Chondrocyte (in vitro differentiated cells): ENCODE results near the gene RBMS1. TPM values are rescaled to one million over a fixed set of nuclear protein-coding genes. Genes with fewer than 3 reads are reported as not detected.

Experiments
- DNase-seq: peaks from one replicate; pipeline ENCODE4 v3.0.0; 2021; ENCODE audit warnings: mixed read lengths, low spot score
- H3K27ac Mint-ChIP-seq: one replicate; pipeline ENCODE4 v1.8.0; 2021; ENCODE audit warnings: mild to moderate bottlenecking, moderate library complexity, mixed read lengths; ENCODE audit not compliant: unreplicated experiment
- H3K27me3 Mint-ChIP-seq: 2 replicates; pipeline ENCODE4 v1.8.0; 2021; ENCODE audit warnings: low read depth, mixed read lengths
- H3K36me3 Mint-ChIP-seq: 2 replicates; pipeline ENCODE4 v1.8.0; 2021; ENCODE audit warnings: low read depth, mixed read lengths
- H3K4me1 Mint-ChIP-seq: 2 replicates; pipeline ENCODE4 v1.8.0; 2021; ENCODE audit warnings: low read depth, mild to moderate bottlenecking, mixed read lengths
- H3K4me3 Mint-ChIP-seq: one replicate; pipeline ENCODE4 v1.8.0; 2021; ENCODE audit warnings: mild to moderate bottlenecking, moderate library complexity, mixed read lengths; ENCODE audit not compliant: unreplicated experiment
- H3K9me3 Mint-ChIP-seq: 2 replicates; pipeline ENCODE4 v1.8.0; 2021; ENCODE audit warnings: low read depth, mixed read lengths
- total RNA-seq: library from RNA; stranded (reverse); gene quantifications from 3 replicates; pipeline ENCODE4 v1.2.1, GENCODE V29; 2021
- TF ChIP-seq, protein P1 (sequence below): fragments of 200-600 bp; sonication (generic); IDR thresholded peaks from 2 replicates; pipeline ENCODE4 v1.5.0; 2021; ENCODE audit warnings: antibody characterized with exemption, mild to moderate bottlenecking, moderate library complexity

Gene RBMS1
- total RNA-seq, 1 donor from 2014 or later = 133 TPM

DNA sequence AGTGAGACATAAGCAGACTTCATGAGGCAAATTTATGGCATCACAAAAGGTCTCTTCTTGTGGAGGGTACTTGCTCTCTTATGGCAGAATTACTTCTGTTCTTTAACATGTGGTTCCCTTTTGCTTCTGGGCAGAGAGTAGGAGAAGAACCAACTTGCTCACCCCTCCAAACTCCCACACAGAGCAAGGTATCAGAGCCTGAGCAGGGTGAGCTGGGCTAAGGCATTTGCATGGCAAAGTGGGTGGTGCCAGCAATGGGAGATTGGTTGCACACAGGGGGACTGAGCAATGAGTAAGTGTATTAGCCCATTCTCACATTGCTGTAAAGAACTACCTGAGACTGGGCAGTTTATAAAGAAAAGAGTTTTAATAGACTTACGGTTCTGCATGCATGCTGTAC, 229.3 kb downstream of the RBMS1 start:
- peak overlapping the region; percentile 4 for H3K27ac Mint-ChIP-seq
- H3K36me3 Mint-ChIP-seq = peaks cover 7% of the 10 kb centered on the region
- H3K9me3 Mint-ChIP-seq = peaks cover 2% of the 10 kb centered on the region
- H3K4me3 Mint-ChIP-seq = no peak overlapping the region
- DNase-seq = no peak
- peaks cover 51% of the 10 kb centered on the region for H3K4me1 Mint-ChIP-seq
- TF ChIP-seq, protein P1, sequence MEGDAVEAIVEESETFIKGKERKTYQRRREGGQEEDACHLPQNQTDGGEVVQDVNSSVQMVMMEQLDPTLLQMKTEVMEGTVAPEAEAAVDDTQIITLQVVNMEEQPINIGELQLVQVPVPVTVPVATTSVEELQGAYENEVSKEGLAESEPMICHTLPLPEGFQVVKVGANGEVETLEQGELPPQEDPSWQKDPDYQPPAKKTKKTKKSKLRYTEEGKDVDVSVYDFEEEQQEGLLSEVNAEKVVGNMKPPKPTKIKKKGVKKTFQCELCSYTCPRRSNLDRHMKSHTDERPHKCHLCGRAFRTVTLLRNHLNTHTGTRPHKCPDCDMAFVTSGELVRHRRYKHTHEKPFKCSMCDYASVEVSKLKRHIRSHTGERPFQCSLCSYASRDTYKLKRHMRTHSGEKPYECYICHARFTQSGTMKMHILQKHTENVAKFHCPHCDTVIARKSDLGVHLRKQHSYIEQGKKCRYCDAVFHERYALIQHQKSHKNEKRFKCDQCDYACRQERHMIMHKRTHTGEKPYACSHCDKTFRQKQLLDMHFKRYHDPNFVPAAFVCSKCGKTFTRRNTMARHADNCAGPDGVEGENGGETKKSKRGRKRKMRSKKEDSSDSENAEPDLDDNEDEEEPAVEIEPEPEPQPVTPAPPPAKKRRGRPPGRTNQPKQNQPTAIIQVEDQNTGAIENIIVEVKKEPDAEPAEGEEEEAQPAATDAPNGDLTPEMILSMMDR = no peak
- no peaks in the 10 kb centered on the region for H3K27me3 Mint-ChIP-seq

DNA sequence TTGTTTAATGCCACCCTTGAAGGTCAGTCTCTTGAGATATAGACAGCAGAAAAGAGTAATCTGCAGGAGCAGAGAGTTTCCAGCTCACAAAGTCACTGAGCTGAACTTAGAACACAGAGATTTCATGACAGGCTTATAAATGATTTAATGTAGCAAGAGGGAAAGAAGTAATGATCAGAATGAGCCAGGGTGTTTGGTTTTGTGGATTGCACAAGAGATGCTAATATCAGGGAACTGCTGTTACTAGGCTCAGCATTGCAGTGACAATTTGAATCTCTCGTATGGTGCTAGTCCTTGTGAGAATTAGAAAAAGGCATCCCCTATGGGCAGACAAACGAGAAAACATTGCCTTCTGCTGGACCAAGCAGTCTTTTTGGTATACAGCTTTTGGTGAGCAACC, 231.9 kb downstream of the RBMS1 start:
- peaks cover 44% of the 10 kb centered on the region for H3K4me1 Mint-ChIP-seq
- no peak for DNase-seq

DNA sequence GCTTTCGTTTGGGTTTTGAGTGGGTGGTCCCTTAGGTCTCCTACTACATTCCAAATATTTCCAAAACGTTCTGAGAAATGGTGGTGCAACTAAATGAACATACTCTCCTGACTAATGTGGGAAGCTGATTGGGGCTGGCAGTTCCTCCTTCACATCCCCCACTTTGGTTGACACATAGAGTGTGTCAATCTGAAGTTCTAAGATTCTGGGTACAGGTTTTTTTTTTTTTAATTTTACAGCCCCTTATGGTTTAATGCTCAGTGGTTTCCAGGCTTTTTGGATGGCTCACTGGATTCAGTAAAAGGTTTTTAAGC, 235.2 kb downstream of the RBMS1 start:
- no peaks in the 10 kb centered on the region for H3K36me3 Mint-ChIP-seq
- H3K27me3 Mint-ChIP-seq = no peaks in the 10 kb centered on the region
- H3K4me3 Mint-ChIP-seq = no peak overlapping the region
- H3K27ac Mint-ChIP-seq = peak overlapping the region; percentile 70
- H3K9me3 Mint-ChIP-seq = peaks cover 9% of the 10 kb centered on the region
- H3K4me1 Mint-ChIP-seq = peaks cover 57% of the 10 kb centered on the region
- no peak for DNase-seq
- TF ChIP-seq, protein P1 = no peak

More for the DNA sequence above, 231.9 kb downstream of the RBMS1 start:
- no peaks in the 10 kb centered on the region for H3K27me3 Mint-ChIP-seq
- TF ChIP-seq, protein P1 = no peak
- H3K9me3 Mint-ChIP-seq = peaks cover 2% of the 10 kb centered on the region
- peak overlapping the region; percentile 37 for H3K27ac Mint-ChIP-seq
- no peak overlapping the region for H3K4me3 Mint-ChIP-seq
- peaks cover 7% of the 10 kb centered on the region for H3K36me3 Mint-ChIP-seq

DNA sequence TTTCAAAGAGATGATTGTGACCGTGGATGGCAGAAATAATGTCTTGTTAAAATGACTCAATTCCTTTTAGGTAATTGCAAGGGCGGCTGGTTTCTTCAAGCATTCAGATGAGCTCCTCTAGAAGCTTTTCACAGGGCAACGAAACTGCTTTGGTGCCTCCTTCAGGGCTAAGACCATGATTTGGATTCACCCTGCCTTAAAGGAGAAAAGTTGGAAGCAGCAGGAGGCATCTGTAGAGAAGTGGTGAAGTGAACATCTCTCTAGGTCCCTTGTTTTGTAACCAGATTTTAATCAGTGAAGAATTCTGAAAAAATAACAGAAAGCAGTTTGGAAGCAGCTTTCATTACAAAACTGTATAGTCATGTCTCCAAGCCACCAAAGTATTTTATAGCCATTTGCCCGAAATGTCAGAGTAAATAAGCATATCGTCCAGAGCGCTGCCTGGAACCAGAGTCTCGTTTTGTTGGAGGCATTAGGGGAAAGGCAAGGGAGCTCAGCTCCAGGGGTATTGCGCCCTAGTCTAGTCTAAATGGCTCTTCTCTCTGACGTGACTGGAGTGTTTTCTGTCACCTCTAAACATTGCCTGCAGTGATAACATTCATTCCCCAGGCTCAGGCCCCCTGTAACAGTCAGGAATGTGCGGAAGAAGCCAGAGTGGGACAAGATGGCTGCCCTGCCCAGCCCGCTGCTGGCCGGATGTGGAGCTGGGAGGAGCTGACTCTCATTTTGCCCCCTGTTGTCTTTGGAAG, 235.7 kb downstream of the RBMS1 start:
- Mint-ChIP-seq H3K27me3 (no peaks in the 10 kb centered on the region), H3K4me1 (peaks cover 62% of the 10 kb centered on the region), H3K9me3 (peaks cover 9% of the 10 kb centered on the region), H3K4me3 (no peak overlapping the region), H3K27ac (peak overlapping the region; percentile 70), H3K36me3 (no peaks in the 10 kb centered on the region)
- TF ChIP-seq, protein P1 = peak; percentile 36
- DNase-seq = no peak

DNA sequence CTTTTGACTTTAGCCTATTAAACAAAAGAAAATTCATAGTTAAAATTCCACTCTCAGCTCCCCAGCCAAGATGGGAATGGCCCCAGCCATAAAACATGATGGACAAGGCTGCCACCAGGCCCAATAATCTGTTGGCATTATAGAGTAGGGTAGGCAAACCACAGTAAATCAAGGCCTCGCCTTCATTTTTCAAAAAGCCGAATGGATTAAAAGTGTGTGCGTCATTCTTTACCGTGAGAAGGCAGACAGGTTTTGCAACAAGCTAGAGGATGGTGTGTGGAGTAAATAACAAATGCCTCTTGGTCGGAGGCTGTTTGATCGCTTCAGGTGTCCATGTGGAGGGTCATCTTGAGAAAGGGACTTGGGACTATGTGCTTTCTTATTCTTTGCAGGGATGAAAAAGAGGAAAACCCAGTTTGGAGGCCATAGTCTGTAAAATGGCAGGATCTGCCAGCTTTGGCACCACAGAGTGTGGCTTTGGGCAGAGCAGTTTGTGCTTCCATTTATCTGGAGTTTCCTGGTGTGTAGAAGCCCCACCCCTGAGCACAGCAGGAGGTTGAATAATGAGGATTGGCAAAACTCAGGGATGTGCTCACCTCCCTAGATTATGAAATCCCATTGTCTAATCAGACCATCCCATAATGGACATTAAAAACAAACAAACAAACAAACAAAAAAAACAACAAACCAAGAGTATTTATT, 236.4 kb downstream of the RBMS1 start:
- no peaks in the 10 kb centered on the region for H3K27me3 Mint-ChIP-seq
- TF ChIP-seq, protein P1 = no peak
- no peak for DNase-seq
- H3K27ac Mint-ChIP-seq = peak overlapping the region; percentile 70
- peaks cover 9% of the 10 kb centered on the region for H3K9me3 Mint-ChIP-seq
- H3K36me3 Mint-ChIP-seq = no peaks in the 10 kb centered on the region
- peaks cover 66% of the 10 kb centered on the region for H3K4me1 Mint-ChIP-seq
- H3K4me3 Mint-ChIP-seq = no peak overlapping the region
